HepG2 (cell line): Measurements from ENCODE around the gene UBQLN4. TPM values are rescaled to one million over a fixed set of nuclear protein-coding genes. Genes with fewer than 3 reads are reported as not detected.

Experiments
- ATM ChIP-seq: fragments of 450-650 bp; IDR thresholded peaks from 2 replicates; pipeline ENCODE4 v1.7.1; 2017; ENCODE audit warnings: mild to moderate bottlenecking, borderline replicate concordance
- BATF2 ChIP-seq: sonication (generic); formaldehyde crosslinking; IDR thresholded peaks from 2 replicates; pipeline ENCODE4 v1.8.0; 2022; ENCODE audit warnings: mild to moderate bottlenecking, missing genetic modification reagents, moderate library complexity
- ESRRA ChIP-seq: sonication (generic); formaldehyde crosslinking; IDR thresholded peaks from 2 replicates; pipeline ENCODE4 v1.5.1; 2020; ENCODE audit warnings: mild to moderate bottlenecking, low read depth, missing genetic modification reagents
- FOXK2 ChIP-seq: fragments of 450-650 bp; IDR thresholded peaks from 2 replicates; pipeline ENCODE4 v1.6.1; 2016
- HIVEP1 ChIP-seq: sonication (generic); formaldehyde crosslinking; IDR thresholded peaks from 2 replicates; pipeline ENCODE4 v1.4.0; 2020; ENCODE audit warnings: mild to moderate bottlenecking, missing genetic modification reagents
- KLF9 ChIP-seq: IDR thresholded peaks from 2 replicates; pipeline ENCODE4 v1.6.1; 2016; ENCODE audit warnings: low read depth
- NFKBIZ ChIP-seq: IDR thresholded peaks from 2 replicates; pipeline ENCODE4 v1.6.1; 2018; ENCODE audit warnings: missing genetic modification reagents, missing compliant biosample characterization
- PHF5A ChIP-seq: IDR thresholded peaks from one replicate; pipeline ENCODE4 v1.6.1; 2018; ENCODE audit warnings: low read depth, missing genetic modification reagents; ENCODE audit not compliant: unreplicated experiment
- RARA ChIP-seq: IDR thresholded peaks from 2 replicates; pipeline ENCODE4 v1.6.1; 2016; ENCODE audit warnings: missing genetic modification reagents, missing compliant biosample characterization
- REPIN1 ChIP-seq: sonication (generic); formaldehyde crosslinking; IDR thresholded peaks from 2 replicates; pipeline ENCODE4 v1.8.0; 2022; ENCODE audit warnings: missing genetic modification reagents, low read depth, mild to moderate bottlenecking, borderline replicate concordance
- SMARCE1 ChIP-seq: fragments of 450-650 bp; IDR thresholded peaks from 2 replicates; pipeline ENCODE4 v1.6.1; 2017; ENCODE audit warnings: borderline replicate concordance
- SRY ChIP-seq: sonication (generic); formaldehyde crosslinking; IDR thresholded peaks from 2 replicates; pipeline ENCODE4 v1.8.0; 2022; ENCODE audit warnings: mild to moderate bottlenecking, missing genetic modification reagents
- XBP1 ChIP-seq: sonication (generic); formaldehyde crosslinking; IDR thresholded peaks from 2 replicates; pipeline ENCODE4 v1.5.0; 2020; ENCODE audit warnings: missing genetic modification reagents
- ZBTB3 ChIP-seq: sonication (generic); formaldehyde crosslinking; IDR thresholded peaks from 2 replicates; pipeline ENCODE4 v1.4.0; 2020; ENCODE audit warnings: low read depth, mild to moderate bottlenecking, moderate library complexity, missing genetic modification reagents, borderline replicate concordance
- ZFP90 ChIP-seq: sonication (generic); formaldehyde crosslinking; IDR thresholded peaks from 2 replicates; pipeline ENCODE4 v1.8.0; 2022; ENCODE audit warnings: missing genetic modification reagents, mild to moderate bottlenecking, inconsistent platforms, borderline replicate concordance
- ZMYM3 ChIP-seq: sonication (generic); formaldehyde crosslinking; IDR thresholded peaks from 2 replicates; pipeline ENCODE4 v1.5.1; 2020; ENCODE audit warnings: mild to moderate bottlenecking, missing genetic modification reagents
- ZNF34 ChIP-seq: sonication (generic); formaldehyde crosslinking; IDR thresholded peaks from 2 replicates; pipeline ENCODE4 v1.4.0; 2020; ENCODE audit warnings: mild to moderate bottlenecking, missing genetic modification reagents, borderline replicate concordance
- ZNF749 ChIP-seq: sonication (generic); formaldehyde crosslinking; IDR thresholded peaks from 2 replicates; pipeline ENCODE4 v1.8.0; 2022; ENCODE audit warnings: mild to moderate bottlenecking, missing genetic modification reagents, moderate library complexity, borderline replicate concordance
- ZNF83 ChIP-seq: sonication (generic); formaldehyde crosslinking; IDR thresholded peaks from 2 replicates; pipeline ENCODE4 v1.4.0; 2020; ENCODE audit warnings: missing genetic modification reagents, mild to moderate bottlenecking, borderline replicate concordance
- ZXDC ChIP-seq: sonication (generic); formaldehyde crosslinking; IDR thresholded peaks from 2 replicates; pipeline ENCODE4 v1.5.0; 2020; ENCODE audit warnings: mild to moderate bottlenecking, missing genetic modification reagents
- polyA plus RNA-seq, 8 experiments: library from polyadenylated mRNA; depleted of rRNA in 3 of 8; stranded (reverse) in 7 of 8; unstranded in 1 of 8; fragments of >200 nt; fragmentation: Illumina TruSeq in 4 of 8; extraction: Trizol in 4 of 8; gene quantifications; 2 replicates each; pipeline versions ENCODE4 v1.2.1 to v1.2.3, GENCODE V29; 2011 to 2016; ENCODE audit warnings: low read depth in 4 of 8, missing spikeins in 1 of 8, mixed read lengths in 1 of 8; ENCODE audit not compliant: insufficient read depth in 1 of 8
- total RNA-seq, 5 experiments: library from RNA; depleted of rRNA; stranded (reverse); fragments of >200 nt; fragmentation: Illumina TruSeq; extraction: Trizol; gene quantifications; 2 replicates each; pipeline ENCODE4 v1.2.3, GENCODE V29; 2016; ENCODE audit warnings: low read depth in 1 of 5
- TF ChIP-seq, protein P1 (sequence below): sonication (generic); formaldehyde crosslinking; IDR thresholded peaks from 2 replicates; pipeline ENCODE4 v1.4.0; 2020; ENCODE audit warnings: low read depth, missing genetic modification reagents
- TF ChIP-seq, protein P2 (sequence below): sonication (generic); formaldehyde crosslinking; IDR thresholded peaks from 2 replicates; pipeline ENCODE4 v1.4.0; 2020; ENCODE audit warnings: missing genetic modification reagents, borderline replicate concordance

UBQLN4 gene
- total and polyA plus RNA-seq, 2 of the 13 experiments (the other 11 are each of a cell fraction or from before 2014, with no cell fraction given), result 31.5 to 39.8 TPM

DNA sequence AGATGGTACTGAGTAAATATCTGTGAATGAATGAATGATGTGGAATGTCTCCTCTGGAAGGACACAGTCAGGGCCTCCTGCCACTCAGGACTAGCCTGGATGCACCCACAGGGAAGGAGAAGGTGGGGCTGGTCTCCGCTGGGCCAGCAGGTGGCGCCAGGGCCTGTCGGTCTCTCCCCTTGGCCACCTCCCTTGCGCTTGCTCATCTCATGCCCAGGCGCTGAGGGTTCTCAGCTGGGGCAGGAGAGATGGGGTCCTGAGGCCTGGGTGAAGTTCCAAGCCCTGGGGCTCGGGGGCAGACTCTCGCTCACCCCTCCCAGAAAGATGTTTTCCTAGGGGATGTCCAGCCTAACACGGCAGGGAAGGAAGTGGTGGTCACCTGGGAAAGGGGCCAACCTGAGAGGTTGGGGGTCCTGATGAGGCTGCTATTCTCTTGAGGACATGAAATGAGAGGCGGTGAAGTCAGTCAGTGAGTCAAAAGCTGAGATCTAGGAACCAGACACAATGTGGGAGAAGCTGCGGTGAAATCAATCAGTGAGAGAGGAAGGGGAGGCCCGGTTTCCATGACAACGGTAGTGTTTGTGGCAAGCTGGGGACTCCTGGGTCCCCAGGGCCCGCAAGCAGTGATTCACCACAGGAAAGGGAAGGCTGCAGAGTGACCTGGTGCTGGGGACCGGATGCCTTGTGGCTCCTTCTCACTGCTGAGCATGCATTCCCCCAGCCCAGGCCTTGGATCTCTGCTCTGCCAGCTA is 43.2 kb upstream of the UBQLN4 start (continued):
- TF ChIP-seq HIVEP1 (CRISPR knock-in tag), result no peak; the same call in 1 of the 2 replicates
- no peak for TF ChIP-seq KLF9
- no peak for TF ChIP-seq BATF2
- no peak for TF ChIP-seq SMARCE1
- TF ChIP-seq ZNF749 (CRISPR knock-in tag), result 0 out of 2 replicates have a peak, but pooled peaks have one; percentile 37
- TF ChIP-seq XBP1 (CRISPR knock-in tag), result no peak
- no peak for TF ChIP-seq REPIN1 (CRISPR knock-in tag)
- TF ChIP-seq ZFP90 (CRISPR knock-in tag), result no peak
- 0 out of 2 replicates have a peak, but pooled peaks have one; percentile 28 for TF ChIP-seq ESRRA
- TF ChIP-seq ZNF34 (CRISPR knock-in tag), result no peak
- no peak for TF ChIP-seq ZMYM3
- TF ChIP-seq, protein P1, sequence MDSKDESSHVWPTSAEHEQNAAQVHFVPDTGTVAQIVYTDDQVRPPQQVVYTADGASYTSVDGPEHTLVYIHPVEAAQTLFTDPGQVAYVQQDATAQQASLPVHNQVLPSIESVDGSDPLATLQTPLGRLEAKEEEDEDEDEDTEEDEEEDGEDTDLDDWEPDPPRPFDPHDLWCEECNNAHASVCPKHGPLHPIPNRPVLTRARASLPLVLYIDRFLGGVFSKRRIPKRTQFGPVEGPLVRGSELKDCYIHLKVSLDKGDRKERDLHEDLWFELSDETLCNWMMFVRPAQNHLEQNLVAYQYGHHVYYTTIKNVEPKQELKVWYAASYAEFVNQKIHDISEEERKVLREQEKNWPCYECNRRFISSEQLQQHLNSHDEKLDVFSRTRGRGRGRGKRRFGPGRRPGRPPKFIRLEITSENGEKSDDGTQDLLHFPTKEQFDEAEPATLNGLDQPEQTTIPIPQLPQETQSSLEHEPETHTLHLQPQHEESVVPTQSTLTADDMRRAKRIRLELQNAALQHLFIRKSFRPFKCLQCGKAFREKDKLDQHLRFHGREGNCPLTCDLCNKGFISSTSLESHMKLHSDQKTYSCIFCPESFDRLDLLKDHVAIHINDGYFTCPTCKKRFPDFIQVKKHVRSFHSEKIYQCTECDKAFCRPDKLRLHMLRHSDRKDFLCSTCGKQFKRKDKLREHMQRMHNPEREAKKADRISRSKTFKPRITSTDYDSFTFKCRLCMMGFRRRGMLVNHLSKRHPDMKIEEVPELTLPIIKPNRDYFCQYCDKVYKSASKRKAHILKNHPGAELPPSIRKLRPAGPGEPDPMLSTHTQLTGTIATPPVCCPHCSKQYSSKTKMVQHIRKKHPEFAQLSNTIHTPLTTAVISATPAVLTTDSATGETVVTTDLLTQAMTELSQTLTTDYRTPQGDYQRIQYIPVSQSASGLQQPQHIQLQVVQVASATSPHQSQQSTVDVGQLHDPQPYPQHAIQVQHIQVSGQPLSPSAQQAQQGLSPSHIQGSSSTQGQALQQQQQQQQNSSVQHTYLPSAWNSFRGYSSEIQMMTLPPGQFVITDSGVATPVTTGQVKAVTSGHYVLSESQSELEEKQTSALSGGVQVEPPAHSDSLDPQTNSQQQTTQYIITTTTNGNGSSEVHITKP (CRISPR knock-in tag), result no peak
- 0 out of 2 replicates have a peak, but pooled peaks have one; percentile 43 for TF ChIP-seq SRY (CRISPR knock-in tag)
- no peak for TF ChIP-seq PHF5A (CRISPR knock-in tag)
- TF ChIP-seq ATM, result no peak
- TF ChIP-seq RARA (CRISPR knock-in tag), result no peak; the same call in 1 of the 2 replicates
- TF ChIP-seq ZNF83, result no peak
- TF ChIP-seq NFKBIZ, result no peak
- TF ChIP-seq, protein P2, sequence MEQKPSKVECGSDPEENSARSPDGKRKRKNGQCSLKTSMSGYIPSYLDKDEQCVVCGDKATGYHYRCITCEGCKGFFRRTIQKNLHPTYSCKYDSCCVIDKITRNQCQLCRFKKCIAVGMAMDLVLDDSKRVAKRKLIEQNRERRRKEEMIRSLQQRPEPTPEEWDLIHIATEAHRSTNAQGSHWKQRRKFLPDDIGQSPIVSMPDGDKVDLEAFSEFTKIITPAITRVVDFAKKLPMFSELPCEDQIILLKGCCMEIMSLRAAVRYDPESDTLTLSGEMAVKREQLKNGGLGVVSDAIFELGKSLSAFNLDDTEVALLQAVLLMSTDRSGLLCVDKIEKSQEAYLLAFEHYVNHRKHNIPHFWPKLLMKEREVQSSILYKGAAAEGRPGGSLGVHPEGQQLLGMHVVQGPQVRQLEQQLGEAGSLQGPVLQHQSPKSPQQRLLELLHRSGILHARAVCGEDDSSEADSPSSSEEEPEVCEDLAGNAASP (CRISPR knock-in tag), result 0 out of 2 replicates have a peak, but pooled peaks have one; percentile 46
- no peak for TF ChIP-seq FOXK2
- no peak for TF ChIP-seq ZBTB3 (CRISPR knock-in tag)
- TF ChIP-seq ZXDC, result no peak
